HG02571 (cell line): ENCODE data around the gene AJAP1.

Experiments used
- ATAC-seq: cut with Tn5 transposase; IDR thresholded peaks from one replicate; pipeline ENCODE4 v1.9.1; 2021; ENCODE audit warnings: mild to moderate bottlenecking, moderate library complexity; ENCODE audit not compliant: unreplicated experiment

AJAP1 gene

GRCh38 chr1:4630561-4630960 lies 23.8 kb upstream of the AJAP1 start:
- ATAC-seq, result no peak

DNA sequence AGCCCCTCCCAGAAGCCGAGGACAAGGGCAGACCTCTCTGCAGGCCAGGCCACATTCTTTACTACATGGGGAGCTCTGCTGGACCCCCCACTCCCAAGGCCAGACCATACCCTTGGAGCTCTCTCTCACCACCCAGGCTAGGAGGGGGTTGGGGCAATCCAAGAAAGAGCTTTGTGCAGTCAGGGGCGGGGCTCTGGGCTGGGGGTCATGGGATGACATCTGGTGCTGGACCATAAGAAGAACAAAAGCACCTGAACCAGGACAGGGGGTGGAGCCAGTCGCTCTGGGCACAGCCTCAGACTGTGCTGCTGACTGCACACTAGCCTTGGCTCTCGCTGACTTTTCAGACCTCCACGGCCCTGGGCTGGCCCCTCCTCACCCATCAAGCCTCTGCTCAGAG lies 23.1 kb upstream of the AJAP1 start:
- ATAC-seq, result no peak

GRCh38 chr1:4633346-4633745 lies 21.1 kb upstream of the AJAP1 start:
- no peak for ATAC-seq

DNA sequence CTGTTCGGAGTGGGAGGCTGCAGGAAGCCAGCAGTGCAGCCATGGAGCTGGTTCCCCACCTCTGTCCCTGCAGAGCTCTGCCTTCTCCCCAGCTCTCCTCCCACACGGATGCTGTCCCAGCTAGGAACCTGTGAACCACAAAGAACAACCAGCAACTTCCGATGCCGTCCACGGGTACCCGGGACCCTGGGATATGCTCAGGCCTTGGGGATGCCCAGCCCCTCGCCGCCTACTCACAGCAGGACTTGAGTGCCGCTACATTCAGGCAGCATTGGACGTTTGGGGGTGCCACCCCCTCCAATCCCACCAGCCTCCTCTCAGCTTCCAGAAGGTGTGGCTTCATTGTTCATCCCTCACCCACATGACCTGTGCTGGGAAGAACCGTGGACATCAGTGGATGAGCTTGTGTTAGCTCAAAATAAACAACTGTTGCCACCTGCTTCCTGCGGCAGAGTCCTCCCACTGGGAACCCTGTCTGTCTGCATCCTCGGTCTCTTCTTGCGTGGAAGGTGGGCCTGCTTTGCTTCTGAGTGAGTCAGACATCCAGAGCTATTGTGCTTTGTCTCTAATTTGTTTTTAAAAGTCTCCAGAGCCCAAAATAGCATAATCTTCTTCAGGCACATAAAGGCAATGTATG lies 20.1 kb upstream of the AJAP1 start:
- ATAC-seq, result no peak

DNA sequence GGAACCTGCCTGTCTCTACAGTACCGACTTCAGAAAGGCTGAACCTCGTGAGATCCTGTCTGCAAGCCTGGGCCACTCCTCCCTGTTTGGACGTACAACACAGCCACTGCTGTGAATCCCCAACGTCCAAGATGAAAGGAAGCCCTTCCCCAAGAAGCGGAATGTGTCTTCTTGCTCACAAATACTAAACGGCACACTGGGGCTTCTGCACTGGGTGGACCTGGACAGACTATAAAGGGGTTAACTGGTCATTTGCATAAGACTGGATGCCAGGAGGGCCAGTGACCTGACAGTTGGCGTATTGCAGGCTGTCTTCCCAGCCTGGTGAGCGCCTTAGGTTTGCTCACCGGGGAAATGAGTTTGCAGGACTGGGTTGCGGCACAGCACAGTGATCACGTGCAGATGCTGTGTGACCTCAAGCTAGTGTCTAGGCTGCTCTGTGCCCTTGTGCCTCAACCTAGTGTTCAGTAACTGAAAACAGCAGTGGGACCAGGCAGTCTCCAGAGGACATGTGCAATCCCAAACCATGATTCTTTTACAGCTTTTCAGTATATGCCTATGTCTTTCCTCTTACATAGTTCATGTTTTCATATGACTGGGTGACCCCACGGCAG lies 19.5 kb upstream of the AJAP1 start:
- ATAC-seq, result no peak

GRCh38 chr1:4636186-4636585 lies 18.2 kb upstream of the AJAP1 start:
- ATAC-seq, result no peak

DNA sequence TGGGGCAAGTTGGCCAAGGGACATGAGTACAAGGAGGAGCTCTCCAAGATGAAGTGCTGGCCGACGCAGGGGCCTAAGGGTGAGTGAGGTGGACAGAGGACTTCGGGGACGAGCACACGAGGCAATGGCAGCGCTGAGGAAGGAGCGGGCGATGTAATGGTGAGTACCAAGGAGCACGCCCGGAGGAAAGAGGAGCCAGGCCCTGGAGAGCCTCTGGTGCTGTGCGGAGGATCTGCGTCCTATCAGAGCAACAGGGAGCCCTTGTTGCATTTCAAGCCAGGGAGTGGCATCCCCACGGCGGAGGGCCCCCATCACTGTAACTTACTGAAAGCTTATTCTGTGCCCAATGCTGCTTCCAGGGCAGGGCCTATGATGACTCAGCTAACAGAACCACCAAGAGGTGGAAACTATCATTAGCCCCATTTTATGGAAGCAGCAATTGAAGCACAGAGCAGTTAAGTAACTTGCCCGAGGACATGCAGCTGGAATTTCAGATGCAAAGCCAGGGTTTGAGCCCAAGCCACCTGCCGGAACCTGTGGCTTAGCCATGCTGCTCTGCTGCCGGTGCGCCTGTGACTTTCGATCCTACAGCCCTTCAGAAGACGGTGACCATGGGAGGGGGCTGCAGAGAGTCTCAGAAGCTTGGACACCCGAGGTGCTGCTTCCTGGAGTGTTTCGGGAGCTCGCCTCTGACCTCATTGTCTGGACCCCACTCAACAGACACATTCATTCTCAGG lies 17.6 kb upstream of the AJAP1 start:
- ATAC-seq, result no peak

DNA sequence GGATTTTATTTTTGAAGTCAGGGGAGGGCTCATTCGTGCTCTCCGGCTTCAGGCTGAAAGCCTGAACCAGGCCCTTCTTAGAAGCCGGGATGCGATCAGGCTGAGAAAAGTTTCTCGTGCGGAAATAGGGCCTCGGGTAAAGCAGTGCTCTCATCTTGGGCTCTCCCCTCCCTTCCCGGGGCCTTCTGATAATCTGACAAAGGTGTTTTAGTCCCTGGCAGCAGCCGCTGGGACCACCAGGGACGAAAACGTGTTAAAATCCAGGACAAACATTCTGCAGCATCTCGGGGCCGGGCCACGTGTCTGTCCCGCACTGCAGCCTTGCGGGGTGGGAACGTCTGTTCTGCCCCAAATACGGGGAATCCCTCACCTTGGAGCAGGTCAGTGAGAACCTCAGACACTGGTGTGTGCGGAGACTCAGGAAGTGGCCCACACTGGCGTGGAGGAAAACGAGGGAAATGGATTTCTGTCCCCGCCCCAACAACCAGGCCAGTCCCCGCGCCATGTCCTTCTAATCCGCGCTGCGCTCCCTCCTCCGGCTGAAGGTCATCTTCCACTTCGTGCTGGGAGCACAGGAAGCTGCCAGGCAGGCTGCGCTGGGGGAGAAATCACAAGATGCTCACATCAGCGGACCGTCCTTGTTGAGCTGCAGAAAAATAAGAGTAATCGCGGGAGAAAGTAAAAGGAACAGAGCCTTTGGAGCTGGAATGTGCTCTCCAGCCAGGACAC lies 16.6 kb upstream of the AJAP1 start:
- no peak for ATAC-seq

DNA sequence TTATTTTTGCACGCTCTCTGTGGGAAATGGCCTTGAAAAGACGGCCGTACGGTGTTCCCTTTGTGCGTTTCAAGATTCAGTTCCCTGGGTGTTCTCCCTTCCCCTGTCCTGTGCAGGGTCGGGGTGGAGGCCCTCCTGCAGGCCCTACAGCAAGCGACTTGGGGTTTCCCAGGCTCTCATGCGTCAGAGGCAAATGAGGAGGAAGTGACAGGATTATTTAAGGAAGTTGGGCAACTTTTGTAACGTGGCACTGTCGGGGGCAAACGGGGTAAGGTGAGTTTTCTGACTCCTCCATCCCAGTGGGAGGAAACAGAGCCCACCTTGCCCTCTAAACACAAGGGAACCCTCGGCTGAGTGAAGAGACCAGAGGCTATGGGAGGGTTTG lies 16.1 kb upstream of the AJAP1 start:
- ATAC-seq, result no peak

DNA sequence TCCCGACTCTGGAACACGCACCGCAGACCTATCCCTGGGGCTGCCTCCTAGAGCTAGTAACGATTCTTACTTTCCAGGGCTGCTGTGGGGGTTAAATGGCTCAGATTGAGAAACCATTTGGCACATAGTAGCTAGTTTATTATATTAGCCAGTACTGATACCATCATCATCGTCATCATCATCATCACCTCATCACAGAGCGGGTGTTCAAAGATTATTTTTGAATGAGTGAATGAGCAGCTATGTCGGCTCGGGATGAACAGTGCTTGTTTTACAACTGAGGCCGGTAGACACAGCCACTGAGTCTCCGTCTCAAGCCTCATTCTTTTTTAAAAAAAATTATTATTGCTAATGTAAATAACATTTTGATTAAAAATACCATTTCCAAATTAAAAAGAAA lies 13.5 kb upstream of the AJAP1 start:
- no peak for ATAC-seq

GRCh38 chr1:4647391-4647790 lies 7.0 kb upstream of the AJAP1 start:
- no peak for ATAC-seq

GRCh38 chr1:4648657-4649056 lies 5.8 kb upstream of the AJAP1 start:
- ATAC-seq, result no peak

- no peak for ATAC-seq
These were observed 3.9 kb upstream of the AJAP1 start for GRCh38 chr1:4650481-4650880.

DNA sequence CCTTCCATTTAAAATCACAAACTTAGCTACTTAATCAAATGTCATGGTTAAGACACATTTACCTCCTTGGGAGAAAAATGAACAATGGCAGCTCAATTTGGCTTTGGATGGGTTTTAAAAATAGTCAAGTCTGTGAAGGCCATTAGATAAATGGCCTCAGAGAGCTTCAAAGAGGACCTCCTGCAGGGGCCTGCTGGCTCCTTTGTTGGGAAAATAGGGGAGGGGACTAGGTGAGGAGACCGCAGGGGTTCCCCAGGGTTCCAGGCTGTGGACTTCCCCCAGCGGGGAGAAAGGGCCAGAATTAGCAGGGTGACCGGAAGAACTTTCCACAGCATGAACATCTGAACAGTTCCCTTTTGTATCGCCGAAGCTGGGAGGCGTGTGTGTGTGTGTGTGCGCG lies 3.4 kb upstream of the AJAP1 start:
- ATAC-seq, result no peak

- no peak for ATAC-seq
These were observed 1.6 kb upstream of the AJAP1 start for GRCh38 chr1:4652631-4653327.

DNA sequence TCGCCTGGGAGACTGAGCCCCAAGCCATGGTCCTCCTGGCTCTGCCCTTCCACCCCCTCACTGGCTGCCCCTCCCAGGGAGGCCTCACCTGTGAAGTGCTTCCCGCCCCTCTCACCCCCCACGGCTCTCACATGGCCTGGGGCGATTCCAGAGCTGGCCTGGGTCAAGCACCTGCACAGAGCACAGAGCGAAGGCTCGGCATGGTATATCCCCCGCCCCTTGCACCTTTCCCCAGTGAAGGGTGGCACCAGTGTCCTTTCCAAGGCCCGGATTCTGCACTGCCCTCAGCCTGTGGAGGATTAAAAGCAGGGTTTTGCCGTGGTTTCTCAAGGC lies 1.1 kb upstream of the AJAP1 start:
- no peak for ATAC-seq

DNA sequence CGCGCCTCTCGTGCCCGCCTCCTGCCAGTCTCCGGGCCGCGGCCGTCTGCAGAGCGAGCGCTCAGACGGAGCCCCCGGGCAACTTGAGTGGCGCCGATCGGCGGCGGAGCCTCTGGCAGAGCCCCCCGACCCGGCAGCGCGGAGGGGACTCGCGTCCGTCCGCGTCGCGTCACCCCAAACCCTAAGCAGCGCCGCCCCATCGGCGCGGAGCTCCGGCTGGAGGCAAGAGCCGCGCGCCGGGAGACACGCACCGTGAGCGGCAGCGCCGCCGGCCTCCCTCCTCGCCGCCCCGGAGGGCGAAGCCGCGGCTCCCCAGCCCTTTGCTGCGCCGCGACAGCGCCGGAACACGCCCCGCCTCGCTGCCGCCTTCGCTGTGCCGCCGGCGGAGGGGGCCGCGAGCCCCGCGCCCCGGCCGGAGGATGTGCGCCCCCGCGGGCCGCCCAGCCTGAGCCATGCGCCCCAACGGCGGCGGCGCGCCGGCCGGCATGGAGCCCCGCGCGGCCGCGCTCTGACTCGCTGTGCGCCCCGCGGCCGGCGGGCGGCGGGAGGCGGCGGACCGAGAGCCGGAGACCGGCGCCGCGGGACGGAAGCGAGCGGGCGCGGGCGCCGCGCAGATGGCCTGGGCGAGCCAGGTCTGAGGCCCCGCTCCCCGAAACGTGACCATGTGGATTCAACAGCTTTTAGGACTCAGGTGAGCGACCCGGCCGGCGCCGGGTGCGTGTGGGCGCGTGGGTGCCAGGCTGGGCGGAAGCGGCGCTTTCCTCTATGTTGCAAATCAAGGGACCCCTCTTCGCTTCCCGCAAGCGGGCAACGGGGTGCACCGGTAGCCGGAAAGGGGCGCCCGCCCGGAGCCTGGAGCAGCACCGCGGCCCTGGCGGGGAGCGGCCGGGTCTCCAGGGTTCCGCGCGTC lies 610 bp downstream of the AJAP1 start:
- no peak for ATAC-seq

DNA sequence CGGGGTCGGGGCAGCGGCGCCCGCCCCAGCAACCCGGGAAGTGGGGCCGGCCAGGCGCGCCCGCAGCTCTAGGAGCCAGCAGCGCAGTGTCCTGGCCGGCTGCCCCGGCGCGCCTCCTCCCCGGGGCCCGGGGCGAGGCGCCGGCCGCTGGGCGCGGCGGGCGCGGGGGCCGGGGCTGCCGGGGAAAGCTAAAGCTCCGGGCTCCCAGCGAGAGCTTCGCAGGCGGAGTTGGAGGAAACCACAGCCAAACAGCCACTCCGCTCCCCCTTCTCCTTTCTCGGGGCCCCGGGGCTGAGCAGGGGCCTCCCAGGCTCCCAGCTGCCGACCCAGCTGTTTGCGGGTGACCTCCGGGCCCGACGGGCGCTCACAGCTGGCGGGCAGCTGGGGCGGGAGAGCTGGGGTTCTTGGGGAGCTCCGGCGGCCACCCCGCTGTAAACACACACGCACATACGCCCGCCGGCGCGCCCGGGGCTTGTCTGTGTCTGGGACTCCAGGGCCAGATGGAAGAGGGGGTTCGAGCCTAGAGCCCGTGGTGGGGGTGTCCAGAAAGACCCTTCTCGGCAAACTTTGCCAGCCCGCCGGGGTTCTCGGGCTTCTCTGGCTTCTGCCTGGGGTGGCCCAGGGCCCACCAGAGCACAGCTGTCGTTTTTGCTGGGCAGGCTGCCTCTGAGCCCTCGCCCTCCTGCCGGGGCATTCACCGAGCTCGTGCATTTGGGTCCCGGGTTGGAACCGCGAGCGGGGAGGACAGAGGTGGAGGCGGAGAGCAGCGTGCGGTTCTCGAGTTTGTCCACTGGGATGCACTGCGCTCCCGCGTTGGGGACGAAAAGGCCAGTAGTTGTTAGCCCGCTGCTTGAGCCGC lies 1.5 kb downstream of the AJAP1 start:
- ATAC-seq, result no peak

GRCh38 chr1:4656533-4657140 lies 2.2 kb downstream of the AJAP1 start:
- ATAC-seq, result no peak
